ENCODE measurements around the gene ING5. TPM values are rescaled to one million over a fixed set of nuclear protein-coding genes. Genes with fewer than 3 reads are reported as not detected.
A peak's percentile ranks its signal among the peaks of the same experiment; 100 is the strongest.

The ING5 gene
- total and polyA plus RNA-seq, 8 donors, result 14.1 to 63.9 (median 22.3) TPM

GRCh38 chr2:241770185-241770935 lies 68.5 kb downstream of the ING5 start:
- TF ChIP-seq CTCF (IDR thresholded peaks at IDR 0.05), result no peak
- WGBS, 2 donors, result 46 to 51% methylated on average over 27 of the region's 27 CpGs
- intact Hi-C loops (cut with DNase I), result no loop called here
- FAIRE-seq (no peak), ATAC-seq (peak in 1 of 4 donors; percentile 36), DNase-seq (peak in 1 of 6 donors; percentile 6)
- H3K9me3 ChIP-seq, result no peaks in the 10 kb centered on the region
- no peak overlapping the region for H3K4me3 ChIP-seq
- H3K4me1 ChIP-seq, result no peaks in the 10 kb centered on the region
- H3K27ac ChIP-seq, result no peak overlapping the region
- no peaks in the 10 kb centered on the region for H3K36me3 ChIP-seq
- no peaks in the 10 kb centered on the region for H3K27me3 ChIP-seq

GRCh38 chr2:241770936-241771285 lies 69.1 kb downstream of the ING5 start:
- WGBS, 2 donors, result 85 to 87% methylated on average over 12 of the region's 12 CpGs
- Histone ChIP-seq H3K4me1 (no peaks in the 10 kb centered on the region), H3K36me3 (no peaks in the 10 kb centered on the region), H3K9me3 (no peaks in the 10 kb centered on the region), H3K27ac (no peak overlapping the region), H3K27me3 (no peaks in the 10 kb centered on the region), H3K4me3 (no peak overlapping the region)
- ATAC-seq (no peak), FAIRE-seq (no peak), DNase-seq (no peak)
- no peak for TF ChIP-seq CTCF (IDR thresholded peaks at IDR 0.05)
- intact Hi-C loops (cut with DNase I), result no loop called here

GRCh38 chr2:241771286-241772062 lies 69.6 kb downstream of the ING5 start:
- H3K36me3 ChIP-seq, result no peaks in the 10 kb centered on the region
- peak in 3 of 4 donors; percentile 33 to 45 (median 35) for ATAC-seq
- H3K4me3 ChIP-seq, result no peak overlapping the region
- no peaks in the 10 kb centered on the region for H3K9me3 ChIP-seq
- DNase-seq, result peak in 1 of 6 donors; percentile 12
- no peak overlapping the region for H3K27ac ChIP-seq
- no peak for TF ChIP-seq CTCF (IDR thresholded peaks at IDR 0.05)
- WGBS, 2 donors, result 51 to 55% methylated on average over 37 to 38 of the region's 38 CpGs
- FAIRE-seq, result no peak
- intact Hi-C loops (cut with DNase I), result no loop called here
- no peaks in the 10 kb centered on the region for H3K27me3 ChIP-seq
- no peaks in the 10 kb centered on the region for H3K4me1 ChIP-seq

- Histone ChIP-seq H3K36me3 (no peaks in the 10 kb centered on the region), H3K9me3 (no peaks in the 10 kb centered on the region), H3K4me3 (no peak overlapping the region), H3K27ac (no peak overlapping the region), H3K4me1 (no peaks in the 10 kb centered on the region), H3K27me3 (no peaks in the 10 kb centered on the region)
- DNase-seq (no peak), ATAC-seq (no peak), FAIRE-seq (no peak)
- no peak for TF ChIP-seq CTCF (IDR thresholded peaks at IDR 0.05)
- WGBS, 2 donors, result 26 to 39% methylated on average over 9 of the region's 9 CpGs
- intact Hi-C loops (cut with DNase I), result no loop called here
These were observed 70.2 kb downstream of the ING5 start for GRCh38 chr2:241772063-241772499.

All from pancreas (tissue), 10 donors.